Prostate gland (tissue), 2 donors: ENCODE results near the gene TOR1A. TPM values are rescaled to one million over a fixed set of nuclear protein-coding genes. Genes with fewer than 3 reads are reported as not detected.

Source experiments
- DNase-seq: peaks from one replicate; pipeline ENCODE4 v3.0.0-alpha.2; 2019; ENCODE audit warnings: low spot score
- H3K27ac ChIP-seq, 2 donors: fragments of 200-600 bp; sonication (generic); 2 replicates each; pipeline ENCODE4 v1.5.1; 2017 to 2019
- H3K27me3 ChIP-seq: fragments of 200-600 bp; sonication (generic); replicated peaks from 2 replicates; pipeline ENCODE4 v1.5.1; 2019; ENCODE audit not compliant: insufficient read depth
- H3K36me3 ChIP-seq, 2 donors: fragments of 200-600 bp; sonication (generic); 1 replicate in 1 of 2; 2 replicates in 1 of 2; pipeline versions ENCODE4 v1.5.1 to v1.8.1; 2017 to 2019
- H3K4me1 ChIP-seq: fragments of 200-600 bp; sonication (generic); replicated peaks from 2 replicates; pipeline ENCODE4 v1.5.1; 2019
- H3K4me3 ChIP-seq, 2 donors: fragments of 200-600 bp; sonication (generic); 2 replicates each; pipeline ENCODE4 v1.5.1; 2017 to 2019
- H3K9me3 ChIP-seq: fragments of 200-600 bp; sonication (generic); 2 replicates; pipeline ENCODE4 v1.5.1; 2017
- CTCF ChIP-seq, 4 experiments: fragments of 200-600 bp in 2 of 4; fragments of 450-650 bp in 2 of 4; sonication (generic) in 2 of 4; IDR thresholded peaks; 1 replicate in 3 of 4; 2 replicates in 1 of 4; pipeline ENCODE4 v1.5.1; 2016 to 2019; ENCODE audit warnings: antibody characterized with exemption in 4 of 4, mild to moderate bottlenecking in 2 of 4, moderate library complexity in 2 of 4
- POLR2A ChIP-seq: fragments of 450-650 bp; IDR thresholded peaks from one replicate; pipeline ENCODE4 v1.6.1; 2016; ENCODE audit warnings: antibody characterized with exemption, mild to moderate bottlenecking
- POLR2AphosphoS5 ChIP-seq: sonication (generic); formaldehyde crosslinking; IDR thresholded peaks from one replicate; pipeline ENCODE4 v1.6.1; 2017; ENCODE audit warnings: antibody characterized with exemption
- WGBS: methylation state at CpG from one replicate; pipeline ENCODE4 v1.1.5; 2018; 5-methylcytosine and 5-hydroxymethylcytosine counted together
- intact Hi-C: fragments of 100-400 bp; cut with DNase I; formaldehyde crosslinking; loops from one replicate; pipeline ENCODE4 v1.14.2; 2022
- total RNA-seq, 2 donors: library from RNA; depleted of rRNA; stranded (reverse); fragments of >200 nt; gene quantifications; one replicate each; pipeline ENCODE4 v1.1.0, GENCODE V29; 2016

TOR1A gene
- total RNA-seq, 2 donors from 2014 or later = 37.1 to 41.2 TPM

- no peak overlapping the region for H3K4me3 ChIP-seq
- H3K4me1 ChIP-seq = no peaks in the 10 kb centered on the region
- H3K27ac ChIP-seq = peak overlapping the region; percentile 39 to 64
- no peak for DNase-seq
- TF ChIP-seq POLR2AphosphoS5 (no peak), CTCF (IDR thresholded peaks at IDR 0.05) (no peak), POLR2A (no peak)
- H3K36me3 ChIP-seq = peaks cover 0 to 5% of the 10 kb centered on the region in 2 donors
- H3K9me3 ChIP-seq = no peaks in the 10 kb centered on the region
- intact Hi-C loops = no loop called here
- 74% methylated on average over 5 of the region's 5 CpGs for WGBS
- H3K27me3 ChIP-seq = no peaks in the 10 kb centered on the region
These were observed 27.9 kb upstream of the TOR1A start for GRCh38 chr9:129851821-129852220.

- H3K4me1 ChIP-seq = no peaks in the 10 kb centered on the region
- 71% methylated on average over 6 of the region's 6 CpGs for WGBS
- H3K36me3 ChIP-seq = no peaks in the 10 kb centered on the region
- TF ChIP-seq CTCF (IDR thresholded peaks at IDR 0.05) (no peak), POLR2AphosphoS5 (peak; percentile 15)
- peak overlapping the region; percentile 61 to 64 for H3K27ac ChIP-seq
- H3K27me3 ChIP-seq = no peaks in the 10 kb centered on the region
- intact Hi-C loops = no loop called here
- no peak overlapping the region for H3K4me3 ChIP-seq
- H3K9me3 ChIP-seq = no peaks in the 10 kb centered on the region
- DNase-seq = no peak
These were observed 27.1 kb upstream of the TOR1A start for GRCh38 chr9:129850821-129851550.

GRCh38 chr9:129849901-129850300 lies 26.0 kb upstream of the TOR1A start:
- no peaks in the 10 kb centered on the region for H3K9me3 ChIP-seq
- no peaks in the 10 kb centered on the region for H3K27me3 ChIP-seq
- H3K36me3 ChIP-seq = no peaks in the 10 kb centered on the region
- intact Hi-C loops = no loop called here
- no peaks in the 10 kb centered on the region for H3K4me1 ChIP-seq
- peak overlapping the region in 1 of 2 donors; percentile 64 for H3K27ac ChIP-seq
- no peak for TF ChIP-seq CTCF (IDR thresholded peaks at IDR 0.05)
- no peak for TF ChIP-seq POLR2AphosphoS5
- TF ChIP-seq POLR2A = no peak
- no peak for DNase-seq
- no peak overlapping the region for H3K4me3 ChIP-seq
- WGBS = 87% methylated on average over 6 of the region's 6 CpGs

GRCh38 chr9:129848712-129849441 lies 24.9 kb upstream of the TOR1A start:
- WGBS = 66% methylated on average over 4 of the region's 4 CpGs
- Histone ChIP-seq H3K4me1 (no peaks in the 10 kb centered on the region), H3K4me3 (no peak overlapping the region), H3K9me3 (no peaks in the 10 kb centered on the region), H3K27me3 (no peaks in the 10 kb centered on the region), H3K27ac (no peak overlapping the region), H3K36me3 (no peaks in the 10 kb centered on the region)
- DNase-seq = no peak
- intact Hi-C loops = no loop called here
- no peak for TF ChIP-seq POLR2AphosphoS5
- no peak for TF ChIP-seq CTCF (IDR thresholded peaks at IDR 0.05)
- no peak for TF ChIP-seq POLR2A

GRCh38 chr9:129845373-129845772 lies 21.4 kb upstream of the TOR1A start:
- H3K9me3 ChIP-seq = no peaks in the 10 kb centered on the region
- no peaks in the 10 kb centered on the region for H3K36me3 ChIP-seq
- intact Hi-C loops = no loop called here
- DNase-seq = no peak
- no peak for TF ChIP-seq POLR2AphosphoS5
- TF ChIP-seq CTCF (IDR thresholded peaks at IDR 0.05) = no peak
- TF ChIP-seq POLR2A = no peak
- H3K27ac ChIP-seq = no peak overlapping the region
- 63% methylated on average over 2 of the region's 2 CpGs for WGBS
- H3K4me3 ChIP-seq = no peak overlapping the region
- no peaks in the 10 kb centered on the region for H3K27me3 ChIP-seq
- no peaks in the 10 kb centered on the region for H3K4me1 ChIP-seq
